DOHH2 (cell line): ENCODE measurements around the gene TAF4.

ENCODE experiments used
- EZH2phosphoT487 ChIP-seq: fragments of 200-600 bp; sonication (generic); IDR thresholded peaks from 2 replicates; pipeline ENCODE4 v1.6.1; 2017; ENCODE audit warnings: borderline replicate concordance, mild to moderate bottlenecking, antibody characterized with exemption, low read length, moderate library complexity, mixed read lengths
- TF ChIP-seq, protein P1 (sequence below): fragments of 200-600 bp; sonication (generic); IDR thresholded peaks from one replicate; pipeline ENCODE4 v1.5.1; 2014; ENCODE audit warnings: antibody characterized with exemption, mild to moderate bottlenecking, low read depth, low read length; ENCODE audit not compliant: poor library complexity, severe bottlenecking

DNA sequence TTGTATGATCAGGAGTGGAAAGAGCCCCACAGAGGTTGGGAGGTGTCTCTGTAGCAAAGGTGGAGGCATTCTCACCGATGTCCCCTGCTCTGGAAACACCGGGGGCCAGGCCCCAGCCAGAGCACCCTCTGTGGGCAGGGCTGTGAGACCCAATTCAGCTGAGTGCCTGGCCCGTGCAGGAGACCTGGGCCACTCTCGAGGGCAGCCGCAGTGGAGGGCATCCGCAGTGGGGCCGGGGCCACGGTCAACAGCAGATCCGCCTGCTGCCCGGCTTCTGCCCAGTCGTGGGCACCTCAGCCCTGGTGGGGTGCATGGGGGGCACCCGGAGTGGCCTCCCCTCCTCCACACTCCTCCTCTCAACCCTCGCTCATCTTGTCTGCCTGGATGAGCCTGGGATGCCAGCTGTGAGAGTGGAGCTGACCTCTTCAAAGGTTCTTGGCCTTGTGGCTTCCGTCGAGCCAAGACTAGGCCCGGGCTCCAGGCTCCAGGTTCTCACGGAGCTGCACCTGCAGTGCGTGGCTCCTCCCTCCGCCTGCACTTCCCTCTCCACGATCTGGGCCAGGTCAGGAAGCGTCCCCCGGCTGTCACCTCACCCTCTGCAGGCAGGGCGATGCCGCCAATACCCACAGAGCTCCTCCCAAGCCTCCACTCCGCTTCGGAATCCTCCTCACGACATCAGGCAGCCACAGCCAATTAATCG, 134.8 kb downstream of the TAF4 start:
- TF ChIP-seq, protein P1, sequence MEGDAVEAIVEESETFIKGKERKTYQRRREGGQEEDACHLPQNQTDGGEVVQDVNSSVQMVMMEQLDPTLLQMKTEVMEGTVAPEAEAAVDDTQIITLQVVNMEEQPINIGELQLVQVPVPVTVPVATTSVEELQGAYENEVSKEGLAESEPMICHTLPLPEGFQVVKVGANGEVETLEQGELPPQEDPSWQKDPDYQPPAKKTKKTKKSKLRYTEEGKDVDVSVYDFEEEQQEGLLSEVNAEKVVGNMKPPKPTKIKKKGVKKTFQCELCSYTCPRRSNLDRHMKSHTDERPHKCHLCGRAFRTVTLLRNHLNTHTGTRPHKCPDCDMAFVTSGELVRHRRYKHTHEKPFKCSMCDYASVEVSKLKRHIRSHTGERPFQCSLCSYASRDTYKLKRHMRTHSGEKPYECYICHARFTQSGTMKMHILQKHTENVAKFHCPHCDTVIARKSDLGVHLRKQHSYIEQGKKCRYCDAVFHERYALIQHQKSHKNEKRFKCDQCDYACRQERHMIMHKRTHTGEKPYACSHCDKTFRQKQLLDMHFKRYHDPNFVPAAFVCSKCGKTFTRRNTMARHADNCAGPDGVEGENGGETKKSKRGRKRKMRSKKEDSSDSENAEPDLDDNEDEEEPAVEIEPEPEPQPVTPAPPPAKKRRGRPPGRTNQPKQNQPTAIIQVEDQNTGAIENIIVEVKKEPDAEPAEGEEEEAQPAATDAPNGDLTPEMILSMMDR = no peak
- no peak for TF ChIP-seq EZH2phosphoT487
